Testis (tissue), 2 donors: ENCODE measurements around the gene BICRAL.

Experiments used
- POLR2A ChIP-seq: fragments of 450-650 bp; IDR thresholded peaks from one replicate; pipeline ENCODE4 v1.6.1; 2017; ENCODE audit warnings: antibody characterized with exemption, mild to moderate bottlenecking, moderate library complexity
- TF ChIP-seq, protein P1 (sequence below), 3 experiments: fragments of 450-650 bp in 2 of 3; fragments of 200-600 bp in 1 of 3; sonication (generic) in 1 of 3; IDR thresholded peaks; one replicate each; pipeline ENCODE4 v1.5.1; 2016 to 2019; ENCODE audit warnings: antibody characterized with exemption in 3 of 3, mild to moderate bottlenecking in 2 of 3, moderate library complexity in 1 of 3

DNA sequence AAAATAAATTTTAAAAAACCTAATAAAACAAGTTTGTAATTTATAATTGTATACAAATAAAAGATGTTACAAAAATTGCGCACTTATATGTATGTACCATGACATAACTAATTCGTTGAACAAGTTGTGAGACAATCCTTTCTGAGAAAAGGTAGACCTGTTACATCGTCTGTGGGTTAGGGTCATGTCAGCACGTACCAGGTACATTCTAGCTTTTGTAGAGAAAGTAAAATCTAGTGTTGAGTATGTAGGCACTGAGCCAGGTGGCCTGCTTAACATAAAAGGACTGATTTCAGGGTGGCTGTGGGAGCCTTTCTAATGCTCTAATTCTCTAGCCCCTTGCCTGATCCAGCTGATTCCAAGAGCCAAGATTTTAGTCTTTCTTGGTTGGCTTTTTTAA lies 108.0 kb downstream of the BICRAL start:
- TF ChIP-seq, protein P1, sequence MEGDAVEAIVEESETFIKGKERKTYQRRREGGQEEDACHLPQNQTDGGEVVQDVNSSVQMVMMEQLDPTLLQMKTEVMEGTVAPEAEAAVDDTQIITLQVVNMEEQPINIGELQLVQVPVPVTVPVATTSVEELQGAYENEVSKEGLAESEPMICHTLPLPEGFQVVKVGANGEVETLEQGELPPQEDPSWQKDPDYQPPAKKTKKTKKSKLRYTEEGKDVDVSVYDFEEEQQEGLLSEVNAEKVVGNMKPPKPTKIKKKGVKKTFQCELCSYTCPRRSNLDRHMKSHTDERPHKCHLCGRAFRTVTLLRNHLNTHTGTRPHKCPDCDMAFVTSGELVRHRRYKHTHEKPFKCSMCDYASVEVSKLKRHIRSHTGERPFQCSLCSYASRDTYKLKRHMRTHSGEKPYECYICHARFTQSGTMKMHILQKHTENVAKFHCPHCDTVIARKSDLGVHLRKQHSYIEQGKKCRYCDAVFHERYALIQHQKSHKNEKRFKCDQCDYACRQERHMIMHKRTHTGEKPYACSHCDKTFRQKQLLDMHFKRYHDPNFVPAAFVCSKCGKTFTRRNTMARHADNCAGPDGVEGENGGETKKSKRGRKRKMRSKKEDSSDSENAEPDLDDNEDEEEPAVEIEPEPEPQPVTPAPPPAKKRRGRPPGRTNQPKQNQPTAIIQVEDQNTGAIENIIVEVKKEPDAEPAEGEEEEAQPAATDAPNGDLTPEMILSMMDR (IDR thresholded peaks at IDR 0.05), result no peak
- no peak for TF ChIP-seq POLR2A
